ENCODE results near the gene ONECUT2.

Gene ONECUT2

DNA sequence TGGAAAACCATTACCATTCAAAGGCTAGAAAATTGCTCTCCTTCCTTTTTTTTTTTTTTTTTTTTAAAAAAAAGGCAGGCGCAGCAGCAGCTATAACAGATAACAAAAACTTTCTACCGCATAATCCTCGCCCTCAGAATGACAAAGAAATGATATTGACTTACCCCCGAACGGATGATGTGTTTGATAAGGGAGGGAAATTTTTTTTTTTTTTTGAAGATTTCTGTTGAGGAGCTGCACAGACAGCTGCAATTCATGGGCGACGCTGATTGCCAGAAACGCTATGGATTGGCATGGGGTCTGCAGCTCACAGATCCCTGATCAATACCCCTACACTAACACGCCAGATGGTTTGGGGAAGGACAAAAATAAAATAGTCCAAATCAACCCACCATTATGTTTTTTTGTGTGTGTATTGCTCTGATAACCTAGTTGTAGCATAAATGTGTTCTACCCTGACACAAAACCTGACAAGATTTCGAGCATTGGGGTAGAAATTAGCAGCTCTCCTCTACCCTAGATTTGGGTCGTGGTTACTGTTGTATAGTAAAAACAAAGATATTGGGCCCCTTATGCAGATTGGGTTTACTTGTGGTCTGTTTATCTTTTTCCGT lies 3.6 kb upstream of the ONECUT2 start:
- DNase-seq, result no peak

GRCh38 chr18:57432140-57432539 lies 3.0 kb upstream of the ONECUT2 start:
- DNase-seq, result no peak

DNA sequence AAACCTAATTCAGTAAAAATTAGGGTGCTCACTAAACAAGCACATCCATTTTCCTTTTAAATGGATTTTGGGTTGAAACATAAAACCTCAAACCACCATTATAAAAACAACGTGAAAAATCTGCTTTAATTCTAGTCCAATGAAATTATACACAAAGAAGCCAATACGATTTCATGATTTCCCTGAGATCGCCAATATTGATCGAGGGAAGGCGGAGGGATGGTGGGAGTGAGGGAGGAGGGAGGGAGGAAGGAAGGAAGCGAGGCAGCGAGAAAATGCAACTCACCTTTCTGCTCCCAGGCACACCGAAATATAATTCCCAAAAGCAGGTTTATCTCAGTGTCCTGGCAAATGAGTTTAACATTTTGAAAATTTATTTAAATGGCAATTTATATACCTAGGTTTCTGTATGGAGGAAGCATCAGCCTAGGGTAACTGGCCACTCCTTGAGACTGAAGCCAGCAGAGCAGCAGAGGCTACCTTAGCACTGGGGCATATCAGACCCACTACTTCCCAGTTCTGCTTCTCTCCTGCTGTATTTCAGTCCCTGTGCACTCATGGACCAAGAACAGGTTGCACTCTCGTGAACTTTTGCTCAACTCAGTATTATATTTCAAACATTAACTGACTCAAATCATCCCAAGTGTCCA lies 2.3 kb upstream of the ONECUT2 start:
- no peak for DNase-seq

GRCh38 chr18:57433482-57433881 lies 1.7 kb upstream of the ONECUT2 start:
- no peak for DNase-seq

DNA sequence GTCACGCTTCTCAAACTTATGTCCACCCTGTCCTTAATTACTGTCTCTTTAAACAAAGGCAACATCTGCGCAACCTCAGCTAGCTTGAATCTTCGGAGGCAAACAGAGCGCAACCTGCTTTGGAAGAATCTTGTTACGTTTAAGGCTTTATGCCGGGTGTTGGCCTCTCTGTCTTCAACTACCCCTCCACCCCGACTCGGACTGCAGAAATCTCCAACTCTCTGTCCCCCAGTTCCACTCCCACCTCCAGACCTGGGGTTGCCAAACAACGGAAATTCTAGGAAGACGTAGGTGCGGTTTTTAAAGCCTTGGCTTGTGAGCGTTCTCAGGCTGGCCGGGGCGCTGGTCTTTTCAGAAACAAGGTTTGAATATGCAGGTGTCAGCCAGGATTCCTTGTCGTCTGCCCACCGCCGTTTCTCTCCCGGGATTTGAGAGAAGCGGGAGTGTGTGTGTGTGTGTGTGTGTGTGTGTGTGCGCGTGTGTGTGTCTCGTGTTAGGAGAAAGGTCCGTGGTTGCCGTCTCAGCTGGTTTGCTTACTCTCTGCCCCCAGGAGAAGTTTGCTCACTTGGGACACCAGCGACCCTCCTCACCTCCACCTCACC lies 1.1 kb upstream of the ONECUT2 start:
- DNase-seq, result no peak

- no peak for DNase-seq
Measured at GRCh38 chr18:57435846-57436190, 644 bp downstream of the ONECUT2 start.

GRCh38 chr18:57436191-57436964 lies 1.2 kb downstream of the ONECUT2 start:
- DNase-seq, result no peak

DNA sequence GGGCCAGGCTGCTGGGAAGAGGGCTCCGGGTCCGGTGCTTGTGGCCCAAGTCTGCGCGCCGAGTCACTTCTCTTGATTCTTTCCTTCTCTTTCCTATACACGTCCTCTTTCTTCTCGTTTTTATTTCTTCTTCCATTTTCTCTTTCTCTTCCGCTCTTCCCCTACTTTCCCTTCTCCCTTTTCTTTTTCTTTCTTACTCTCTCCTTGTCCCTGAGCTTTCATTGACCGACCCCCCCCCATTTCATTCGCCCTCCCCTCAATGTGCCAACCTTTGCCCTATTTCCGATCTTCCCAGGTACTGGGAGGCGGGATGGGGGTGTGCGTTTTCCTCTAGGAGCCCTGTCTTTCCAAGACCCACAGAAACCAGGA lies 1.8 kb downstream of the ONECUT2 start:
- DNase-seq, result no peak

DNA sequence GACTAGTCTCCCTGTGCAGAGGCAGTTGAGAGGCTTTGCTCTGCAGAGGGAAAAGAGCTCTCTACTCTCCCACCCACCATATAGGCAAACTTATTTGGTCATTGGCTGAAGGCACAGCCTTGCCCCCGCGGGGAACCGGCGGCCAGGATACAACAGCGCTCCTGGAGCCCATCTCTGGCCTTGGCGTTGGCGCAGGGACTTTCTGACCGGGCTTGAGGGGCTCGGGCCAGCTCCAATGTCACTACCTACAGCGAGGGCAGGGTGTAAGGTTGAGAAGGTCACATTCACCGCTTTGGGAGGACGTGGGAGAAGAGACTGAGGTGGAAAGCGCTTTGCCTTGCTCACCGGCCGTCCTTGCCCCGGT lies 2.2 kb downstream of the ONECUT2 start:
- no peak for DNase-seq

DNA sequence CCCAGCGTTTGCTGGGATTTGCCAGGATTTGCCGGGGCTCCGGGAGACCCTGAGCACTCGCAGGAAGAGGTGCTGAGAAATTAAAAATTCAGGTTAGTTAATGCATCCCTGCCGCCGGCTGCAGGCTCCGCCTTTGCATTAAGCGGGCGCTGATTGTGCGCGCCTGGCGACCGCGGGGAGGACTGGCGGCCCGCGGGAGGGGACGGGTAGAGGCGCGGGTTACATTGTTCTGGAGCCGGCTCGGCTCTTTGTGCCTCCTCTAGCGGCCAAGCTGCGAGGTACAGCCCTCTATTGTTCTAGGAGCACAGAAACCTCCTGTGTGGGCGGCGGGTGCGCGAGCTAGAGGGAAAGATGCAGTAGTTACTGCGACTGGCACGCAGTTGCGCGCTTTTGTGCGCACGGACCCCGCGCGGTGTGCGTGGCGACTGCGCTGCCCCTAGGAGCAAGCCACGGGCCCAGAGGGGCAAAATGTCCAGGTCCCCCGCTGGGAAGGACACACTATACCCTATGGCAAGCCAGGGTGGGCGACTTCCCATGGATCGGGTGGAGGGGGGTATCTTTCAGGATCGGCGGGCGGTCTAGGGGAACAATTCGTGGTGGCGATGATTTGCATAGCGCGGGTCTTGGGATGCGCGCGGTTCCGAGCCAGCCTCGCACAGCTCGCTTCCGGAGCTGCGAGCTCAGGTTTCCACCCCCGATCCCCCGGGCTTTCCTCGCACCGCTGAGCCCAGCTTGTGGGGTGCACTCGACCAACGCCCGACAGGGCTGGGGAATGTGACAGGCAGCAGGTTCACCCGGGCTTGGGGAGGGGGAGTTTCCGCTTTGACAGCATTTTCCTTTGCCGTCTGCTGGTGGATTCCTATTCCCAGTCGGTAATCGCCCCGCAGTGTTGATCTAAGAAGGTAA lies 2.8 kb downstream of the ONECUT2 start:
- DNase-seq, result peak; percentile 61 to 69

DNA sequence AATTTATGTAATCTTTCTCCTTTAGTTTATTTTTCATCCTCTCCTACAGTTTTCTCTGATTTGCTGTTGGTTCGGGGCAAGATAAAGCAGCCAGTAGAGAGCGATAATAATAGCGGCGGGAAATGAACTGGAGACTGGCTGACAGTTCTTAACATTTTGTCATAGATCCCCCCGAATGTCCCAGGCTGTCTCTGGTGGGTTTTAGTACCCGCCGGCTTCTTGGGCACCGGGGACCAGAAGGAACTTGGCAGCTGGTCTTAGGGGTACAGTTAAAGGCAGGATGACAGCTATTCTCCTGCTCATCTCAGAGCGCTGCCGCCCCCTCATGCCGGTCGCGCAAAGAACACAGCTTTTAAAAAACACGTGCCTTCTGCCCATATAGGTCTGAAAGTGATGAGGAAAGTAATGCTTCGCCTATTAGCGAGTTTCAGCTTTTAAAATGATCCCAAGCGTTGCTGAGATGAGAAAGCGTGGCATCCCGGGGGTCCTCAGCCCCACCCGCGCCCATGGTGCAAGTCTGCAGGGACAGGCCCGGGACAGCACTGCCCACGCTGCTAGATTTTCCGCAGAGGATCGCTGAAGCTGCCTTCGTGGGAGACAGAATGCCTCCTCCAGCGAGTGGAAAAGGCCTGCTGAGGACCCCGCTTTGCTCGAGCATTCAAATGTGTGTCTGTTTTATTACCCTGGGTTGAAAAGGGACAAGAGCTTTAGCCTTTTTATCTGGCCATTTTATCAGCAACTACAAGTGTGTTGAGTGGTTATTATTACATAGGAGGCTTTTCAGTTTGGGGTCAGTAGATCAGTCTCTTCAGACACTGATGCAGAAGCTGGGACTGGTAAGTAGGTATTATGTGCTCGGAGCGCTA lies 3.8 kb downstream of the ONECUT2 start:
- DNase-seq, result no peak

DNA sequence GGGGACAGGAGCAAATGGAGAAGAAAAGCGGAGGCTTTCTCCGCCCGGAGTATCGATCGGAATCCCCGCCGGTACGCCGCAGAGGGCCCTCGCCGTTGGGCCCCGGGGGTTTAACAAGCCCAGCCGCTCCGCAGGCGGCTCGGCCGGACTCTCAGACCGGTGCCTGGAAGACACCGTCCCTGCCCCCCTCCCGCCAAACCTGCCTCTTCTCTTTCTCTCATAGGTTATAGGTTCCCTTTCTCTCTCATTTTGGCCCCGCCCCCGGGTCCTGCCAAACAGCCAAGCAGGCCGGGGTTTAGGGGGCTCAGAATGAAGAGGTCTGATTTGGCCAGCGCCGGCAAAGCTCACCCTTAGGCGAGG lies 4.4 kb downstream of the ONECUT2 start:
- no peak for DNase-seq

- DNase-seq, result no peak
Measured at GRCh38 chr18:57439985-57440330, 4.8 kb downstream of the ONECUT2 start.

GRCh38 chr18:57440331-57441070 lies 5.3 kb downstream of the ONECUT2 start:
- DNase-seq, result no peak

- DNase-seq, result no peak
Measured at GRCh38 chr18:57441071-57441794, 6.1 kb downstream of the ONECUT2 start.

DNA sequence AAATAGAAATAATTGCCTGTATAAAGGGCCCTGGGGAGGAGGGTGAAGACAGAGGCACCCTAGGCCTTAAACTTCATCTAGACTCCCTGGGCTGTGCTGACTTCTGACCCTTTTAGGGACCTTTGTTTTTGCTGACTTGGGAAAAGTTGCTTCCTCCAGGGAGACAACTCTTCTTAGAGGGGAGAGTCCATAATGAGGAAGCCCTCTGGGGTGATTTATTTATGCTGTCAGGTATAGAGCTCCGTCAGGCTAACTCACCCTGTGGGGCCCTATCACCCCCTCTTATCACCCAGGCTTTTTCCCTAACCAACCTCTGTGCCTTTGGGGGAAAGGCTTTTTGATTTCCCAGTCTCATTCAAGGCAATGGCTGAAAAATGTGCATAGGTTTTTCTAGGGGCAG lies 8.1 kb downstream of the ONECUT2 start:
- no peak for DNase-seq

- no peak for DNase-seq
Measured at GRCh38 chr18:57443702-57444101, 8.5 kb downstream of the ONECUT2 start.

DNA sequence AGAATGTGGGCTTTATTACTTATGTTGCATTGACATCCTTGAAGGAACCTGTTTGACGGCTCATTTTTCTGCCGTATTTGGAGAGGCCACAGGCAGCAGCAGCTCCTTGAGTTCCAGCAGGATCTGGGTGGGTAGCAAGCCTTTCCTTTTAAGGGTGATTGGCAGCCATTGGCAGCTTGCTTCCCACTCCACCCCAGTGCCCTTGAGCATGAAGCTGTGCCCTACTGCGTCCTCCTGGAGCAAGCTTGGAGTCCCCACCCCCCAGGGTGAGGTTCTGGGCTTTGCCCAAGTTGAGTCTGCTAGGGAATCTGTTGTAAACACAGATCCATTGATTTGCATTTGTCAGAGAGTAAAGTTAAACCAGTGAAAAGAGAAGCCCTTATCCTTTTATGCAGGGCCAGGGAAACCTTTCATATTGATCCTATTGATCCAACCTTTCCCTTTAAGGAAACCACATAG lies 9.2 kb downstream of the ONECUT2 start:
- no peak for DNase-seq

DNA sequence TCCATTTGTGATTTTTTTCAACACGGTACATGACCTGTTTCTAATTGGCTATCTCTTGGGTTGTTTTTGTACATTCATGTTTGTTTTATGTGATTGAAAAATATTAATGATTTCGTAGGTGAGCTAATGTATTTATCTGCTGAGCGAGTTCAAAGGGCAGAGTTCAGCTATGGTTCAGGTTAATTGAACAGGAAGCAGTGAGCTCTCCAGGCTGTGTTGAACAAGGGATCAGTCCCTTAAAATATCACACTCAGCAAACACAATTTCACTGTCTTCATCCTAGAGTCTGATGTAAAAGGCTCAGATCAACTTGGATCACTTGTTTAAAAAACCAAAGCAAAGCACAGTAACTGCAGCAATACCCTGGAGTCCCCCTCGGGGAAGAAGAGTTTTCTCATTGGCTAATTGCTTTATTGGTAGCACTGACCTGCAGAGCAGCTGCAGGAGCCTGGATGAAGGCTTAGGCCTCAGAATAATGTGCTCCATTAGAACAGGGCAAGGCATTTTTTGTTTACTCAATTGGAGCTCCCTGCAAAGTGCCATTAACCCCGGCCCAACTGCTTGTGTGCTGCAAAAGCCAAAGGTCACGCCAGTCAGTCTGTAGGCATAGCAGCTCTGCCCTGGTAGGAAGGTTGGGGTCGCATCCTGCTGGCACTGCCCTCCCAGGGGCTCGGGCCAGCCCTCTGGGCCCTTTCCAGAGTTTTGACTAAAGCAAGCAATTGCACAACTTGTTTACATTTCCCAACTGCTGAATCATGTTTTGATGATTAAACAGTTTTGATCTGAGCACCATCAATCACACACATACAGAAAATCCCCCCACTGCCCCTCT lies 10.5 kb downstream of the ONECUT2 start:
- DNase-seq, result no peak

- no peak for DNase-seq
Measured at GRCh38 chr18:57446322-57446721, 11.1 kb downstream of the ONECUT2 start.

All from stimulated activated CD4-positive, alpha-beta T cell treated with anti-CD3 and anti-CD28 coated beads, Interleukin-2, amount 100 ng/mL, for 48 hours (primary cell).